SK-N-SH treated with all-trans-retinoic acid at 6 μM for 48 hours (cell line): ENCODE measurements around the gene MYO5C.

Experiments
- BACH2 ChIP-seq: fragments of 250-450 bp; sonication (Bioruptor Pico); IDR thresholded peaks from 2 replicates; pipeline ENCODE4 v1.9.0; 2021; ENCODE audit warnings: mild to moderate bottlenecking, borderline replicate concordance
- CSDC2 ChIP-seq: fragments of 250-450 bp; sonication (Bioruptor Pico); IDR thresholded peaks from 2 replicates; pipeline ENCODE4 v1.5.0; 2020; ENCODE audit warnings: mild to moderate bottlenecking, moderate library complexity
- ESRRG ChIP-seq: fragments of 250-450 bp; sonication (Bioruptor Pico); IDR thresholded peaks from 2 replicates; pipeline ENCODE4 v1.6.1; 2021; ENCODE audit warnings: mild to moderate bottlenecking
- GLIS3 ChIP-seq: fragments of 250-450 bp; sonication (Bioruptor Pico); IDR thresholded peaks from 2 replicates; pipeline ENCODE4 v1.5.0; 2020; ENCODE audit warnings: mild to moderate bottlenecking, moderate library complexity
- ISL1 ChIP-seq: fragments of 250-450 bp; sonication (Bioruptor Pico); IDR thresholded peaks from 2 replicates; pipeline ENCODE4 v2.1.2; 2022; ENCODE audit warnings: mild to moderate bottlenecking, moderate library complexity
- OSR1 ChIP-seq: fragments of 250-450 bp; sonication (Bioruptor Pico); IDR thresholded peaks from 2 replicates; pipeline ENCODE4 v1.8.0; 2022; ENCODE audit warnings: moderate library complexity, mild to moderate bottlenecking, inconsistent platforms
- PPARA ChIP-seq: fragments of 250-450 bp; sonication (Bioruptor Pico); IDR thresholded peaks from 2 replicates; pipeline ENCODE4 v1.5.0; 2020; ENCODE audit warnings: mild to moderate bottlenecking, borderline replicate concordance
- RARB ChIP-seq: fragments of 250-450 bp; sonication (Bioruptor Pico); IDR thresholded peaks from 2 replicates; pipeline ENCODE4 v1.8.0; 2021; ENCODE audit warnings: mild to moderate bottlenecking, moderate library complexity
- TOX ChIP-seq: fragments of 250-450 bp; sonication (Bioruptor Pico); IDR thresholded peaks from 2 replicates; pipeline ENCODE4 v1.8.0; 2021; ENCODE audit warnings: mild to moderate bottlenecking, moderate library complexity, borderline replicate concordance
- ZC3H10 ChIP-seq: fragments of 250-450 bp; sonication (Bioruptor Pico); IDR thresholded peaks from 2 replicates; pipeline ENCODE4 v1.5.1; 2021; ENCODE audit warnings: mild to moderate bottlenecking, moderate library complexity
- ZFP30 ChIP-seq: fragments of 450-650 bp; formaldehyde crosslinking; IDR thresholded peaks from 2 replicates; pipeline ENCODE4 v1.5.0; 2022; ENCODE audit warnings: mild to moderate bottlenecking, moderate library complexity
- TF ChIP-seq, protein P1 (sequence below): fragments of 250-450 bp; sonication (Bioruptor Pico); IDR thresholded peaks from 2 replicates; pipeline ENCODE4 v1.8.0; 2020; ENCODE audit warnings: mild to moderate bottlenecking, moderate library complexity, borderline replicate concordance

DNA sequence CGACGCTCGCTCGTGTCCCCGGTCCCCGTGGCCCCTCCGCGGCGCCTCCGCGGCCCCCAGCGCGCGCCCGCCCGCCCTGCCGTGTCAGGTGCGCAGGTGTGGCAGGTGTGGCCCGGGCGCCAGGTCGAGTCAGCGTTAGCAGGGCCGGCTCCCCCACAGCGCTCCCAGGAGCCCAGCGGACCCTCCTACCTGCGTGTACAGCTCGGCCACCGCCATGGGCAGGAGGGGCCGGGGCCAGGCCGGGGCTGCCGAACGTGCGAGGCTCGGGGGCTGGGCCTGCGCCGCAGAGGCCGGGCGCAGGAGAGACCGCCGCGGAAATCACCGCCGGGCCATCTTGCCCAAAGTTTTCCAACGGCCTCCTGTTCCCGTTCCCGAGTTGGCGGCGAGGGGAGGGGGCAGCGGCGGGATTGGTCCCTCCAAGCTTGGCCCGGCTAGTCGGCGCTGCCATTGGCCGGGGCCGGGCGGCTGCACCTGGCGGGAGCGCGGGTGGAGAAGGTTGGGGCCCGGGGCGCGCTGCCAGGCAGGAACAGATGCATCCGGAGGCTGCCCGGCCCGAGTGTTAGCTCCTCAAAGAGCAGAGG is at the start of gene MYO5C:
- no peak for TF ChIP-seq PPARA (CRISPR knock-in tag)
- TF ChIP-seq ISL1 (CRISPR knock-in tag) = no peak
- no peak for TF ChIP-seq ESRRG (CRISPR knock-in tag)
- TF ChIP-seq OSR1 (CRISPR knock-in tag) = no peak
- TF ChIP-seq, protein P1, sequence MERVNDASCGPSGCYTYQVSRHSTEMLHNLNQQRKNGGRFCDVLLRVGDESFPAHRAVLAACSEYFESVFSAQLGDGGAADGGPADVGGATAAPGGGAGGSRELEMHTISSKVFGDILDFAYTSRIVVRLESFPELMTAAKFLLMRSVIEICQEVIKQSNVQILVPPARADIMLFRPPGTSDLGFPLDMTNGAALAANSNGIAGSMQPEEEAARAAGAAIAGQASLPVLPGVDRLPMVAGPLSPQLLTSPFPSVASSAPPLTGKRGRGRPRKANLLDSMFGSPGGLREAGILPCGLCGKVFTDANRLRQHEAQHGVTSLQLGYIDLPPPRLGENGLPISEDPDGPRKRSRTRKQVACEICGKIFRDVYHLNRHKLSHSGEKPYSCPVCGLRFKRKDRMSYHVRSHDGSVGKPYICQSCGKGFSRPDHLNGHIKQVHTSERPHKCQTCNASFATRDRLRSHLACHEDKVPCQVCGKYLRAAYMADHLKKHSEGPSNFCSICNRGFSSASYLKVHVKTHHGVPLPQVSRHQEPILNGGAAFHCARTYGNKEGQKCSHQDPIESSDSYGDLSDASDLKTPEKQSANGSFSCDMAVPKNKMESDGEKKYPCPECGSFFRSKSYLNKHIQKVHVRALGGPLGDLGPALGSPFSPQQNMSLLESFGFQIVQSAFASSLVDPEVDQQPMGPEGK = no peak
- TF ChIP-seq TOX (CRISPR knock-in tag) = no peak
- no peak for TF ChIP-seq ZFP30 (CRISPR knock-in tag)
- TF ChIP-seq GLIS3 (CRISPR knock-in tag) = no peak
- TF ChIP-seq ZC3H10 = no peak
- no peak for TF ChIP-seq CSDC2
- TF ChIP-seq RARB (CRISPR knock-in tag) = no peak
- TF ChIP-seq BACH2 (CRISPR knock-in tag) = no peak
